Measurements from ENCODE around the gene ANTXR2. TPM values are rescaled to one million over a fixed set of nuclear protein-coding genes. Genes with fewer than 3 reads are reported as not detected.
A peak's percentile ranks its signal among the peaks of the same experiment; 100 is the strongest.

Gene ANTXR2
- total and polyA plus RNA-seq, 2 donors from 2014 or later = 10.6 to 33.1 TPM

DNA sequence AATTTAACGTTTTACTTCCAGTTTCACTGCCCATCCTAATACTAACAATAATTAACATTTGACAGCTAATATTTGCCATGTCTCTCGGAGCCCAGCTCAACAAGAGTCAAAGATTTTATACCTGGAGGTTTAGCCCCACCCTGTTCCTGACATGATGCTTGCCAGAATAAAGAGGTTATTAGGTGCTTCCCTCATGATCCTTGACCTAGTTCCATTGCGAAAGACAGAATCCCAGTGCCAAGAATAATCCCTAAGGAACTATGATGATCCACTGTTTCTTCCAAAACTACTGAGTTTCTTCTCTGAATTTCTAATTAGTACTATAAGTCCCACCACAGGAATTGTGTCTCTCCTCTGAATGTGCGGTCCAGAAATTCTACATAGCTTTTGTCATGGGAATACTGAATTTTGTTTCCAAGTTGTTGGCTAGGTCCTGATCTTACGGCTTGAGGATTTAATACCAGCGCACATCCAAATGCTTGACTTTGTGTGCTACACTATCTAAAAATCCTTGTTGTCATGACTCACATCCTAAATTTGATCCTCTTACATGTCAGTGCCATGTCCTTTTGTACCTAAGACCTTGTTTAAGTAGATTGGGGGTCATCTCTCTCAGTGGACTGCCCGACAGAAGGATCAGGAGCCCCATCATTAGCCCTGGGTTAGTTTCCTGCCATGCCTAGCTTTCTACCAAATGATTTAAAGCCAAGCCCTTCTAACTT lies 23.1 kb downstream of the ANTXR2 start:
- DNase-seq = no peak
- TF ChIP-seq, protein P1, sequence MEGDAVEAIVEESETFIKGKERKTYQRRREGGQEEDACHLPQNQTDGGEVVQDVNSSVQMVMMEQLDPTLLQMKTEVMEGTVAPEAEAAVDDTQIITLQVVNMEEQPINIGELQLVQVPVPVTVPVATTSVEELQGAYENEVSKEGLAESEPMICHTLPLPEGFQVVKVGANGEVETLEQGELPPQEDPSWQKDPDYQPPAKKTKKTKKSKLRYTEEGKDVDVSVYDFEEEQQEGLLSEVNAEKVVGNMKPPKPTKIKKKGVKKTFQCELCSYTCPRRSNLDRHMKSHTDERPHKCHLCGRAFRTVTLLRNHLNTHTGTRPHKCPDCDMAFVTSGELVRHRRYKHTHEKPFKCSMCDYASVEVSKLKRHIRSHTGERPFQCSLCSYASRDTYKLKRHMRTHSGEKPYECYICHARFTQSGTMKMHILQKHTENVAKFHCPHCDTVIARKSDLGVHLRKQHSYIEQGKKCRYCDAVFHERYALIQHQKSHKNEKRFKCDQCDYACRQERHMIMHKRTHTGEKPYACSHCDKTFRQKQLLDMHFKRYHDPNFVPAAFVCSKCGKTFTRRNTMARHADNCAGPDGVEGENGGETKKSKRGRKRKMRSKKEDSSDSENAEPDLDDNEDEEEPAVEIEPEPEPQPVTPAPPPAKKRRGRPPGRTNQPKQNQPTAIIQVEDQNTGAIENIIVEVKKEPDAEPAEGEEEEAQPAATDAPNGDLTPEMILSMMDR (IDR thresholded peaks at IDR 0.05; ENCODE audit: borderline replicate concordance, extremely low read depth, insufficient read depth) = no peak
- Histone ChIP-seq H3K9me3 (ENCODE audit: control insufficient read depth in 2 of 3, insufficient read depth in 1 of 3, low read length in 3 of 3) (no peaks in the 10 kb centered on the region), H3K27me3 (ENCODE audit: control insufficient read depth, insufficient read depth, low read length) (no peaks in the 10 kb centered on the region), H3K36me3 (ENCODE audit: control insufficient read depth in 2 of 3, insufficient read depth in 3 of 3, low read length in 3 of 3) (no peaks in the 10 kb centered on the region), H3K4me3 (ENCODE audit: low read length in 3 of 3) (no peak overlapping the region), H3K9ac (ENCODE audit: low read length in 3 of 3) (no peak overlapping the region), H3K4me1 (ENCODE audit: control insufficient read depth in 2 of 3, insufficient read depth in 2 of 3, low read depth in 1 of 3, low read length in 3 of 3) (no peaks in the 10 kb centered on the region), H3K27ac (ENCODE audit: low read depth in 2 of 2, low read length in 2 of 2) (no peak overlapping the region)
- no peak for FAIRE-seq
- intact Hi-C loops (cut with DNase I) = no loop called here

DNA sequence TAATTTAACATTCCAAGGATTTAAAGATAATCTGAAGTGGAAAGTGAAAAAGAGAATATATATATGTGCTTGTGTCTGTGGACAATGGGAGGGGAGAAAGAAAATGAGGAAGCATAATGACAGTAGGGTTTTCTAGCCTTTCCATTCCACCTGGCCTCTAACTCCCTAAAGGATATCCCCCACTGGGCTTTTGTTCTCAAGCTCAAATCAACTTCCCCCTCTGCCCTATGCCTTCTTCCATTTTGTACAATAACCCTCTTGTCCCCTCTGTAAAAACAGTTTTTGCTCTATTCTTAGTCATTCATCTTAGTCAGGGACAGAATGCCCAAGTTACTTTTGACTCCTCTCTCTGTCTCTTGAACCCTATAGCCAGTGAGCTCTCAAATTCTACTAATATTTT lies 23.6 kb downstream of the ANTXR2 start:
- no peak overlapping the region for H3K27ac ChIP-seq (ENCODE audit: low read depth in 2 of 2, low read length in 2 of 2)
- H3K27me3 ChIP-seq (ENCODE audit: control insufficient read depth, insufficient read depth, low read length) = no peaks in the 10 kb centered on the region
- intact Hi-C loops (cut with DNase I) = no loop called here
- H3K36me3 ChIP-seq (ENCODE audit: control insufficient read depth in 2 of 3, insufficient read depth in 3 of 3, low read length in 3 of 3) = no peaks in the 10 kb centered on the region
- FAIRE-seq (no peak), DNase-seq (no peak)
- H3K4me3 ChIP-seq (ENCODE audit: low read length in 3 of 3) = no peak overlapping the region
- H3K4me1 ChIP-seq (ENCODE audit: control insufficient read depth in 2 of 3, insufficient read depth in 2 of 3, low read depth in 1 of 3, low read length in 3 of 3) = no peaks in the 10 kb centered on the region
- H3K9ac ChIP-seq (ENCODE audit: low read length in 3 of 3) = no peak overlapping the region
- TF ChIP-seq, protein P1 (IDR thresholded peaks at IDR 0.05; ENCODE audit: borderline replicate concordance, extremely low read depth, insufficient read depth) = no peak
- no peaks in the 10 kb centered on the region for H3K9me3 ChIP-seq (ENCODE audit: control insufficient read depth in 2 of 3, insufficient read depth in 1 of 3, low read length in 3 of 3)

DNA sequence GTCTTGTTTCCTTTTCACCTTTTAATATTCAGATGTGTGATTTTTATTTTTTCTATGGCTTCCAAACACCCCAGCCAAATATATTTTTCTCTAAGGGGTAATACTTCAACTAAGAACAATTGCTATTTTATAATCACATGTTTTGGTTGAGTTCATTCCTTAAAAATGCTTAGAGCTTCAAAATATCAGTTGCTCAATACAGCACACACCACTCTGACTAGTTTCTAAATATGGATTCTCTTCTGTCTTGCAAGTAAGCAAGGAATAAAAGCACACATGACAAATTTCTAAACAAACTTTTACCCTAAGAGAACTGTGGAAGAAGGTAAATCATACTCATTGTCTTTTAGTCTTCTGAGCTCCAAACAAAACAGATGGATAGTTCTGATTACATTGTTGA lies 27.2 kb downstream of the ANTXR2 start:
- H3K4me1 ChIP-seq (ENCODE audit: control insufficient read depth in 2 of 3, insufficient read depth in 2 of 3, low read depth in 1 of 3, low read length in 3 of 3) = no peaks in the 10 kb centered on the region

More for the DNA sequence above, 27.2 kb downstream of the ANTXR2 start:
- Histone ChIP-seq H3K27me3 (ENCODE audit: control insufficient read depth, insufficient read depth, low read length) (no peaks in the 10 kb centered on the region), H3K9me3 (ENCODE audit: control insufficient read depth in 2 of 3, insufficient read depth in 1 of 3, low read length in 3 of 3) (no peaks in the 10 kb centered on the region), H3K4me3 (ENCODE audit: low read length in 3 of 3) (no peak overlapping the region), H3K36me3 (ENCODE audit: control insufficient read depth in 2 of 3, insufficient read depth in 3 of 3, low read length in 3 of 3) (no peaks in the 10 kb centered on the region), H3K9ac (ENCODE audit: low read length in 3 of 3) (no peak overlapping the region), H3K27ac (ENCODE audit: low read depth in 2 of 2, low read length in 2 of 2) (peak overlapping the region in 1 of 2 donors; percentile 21)
- TF ChIP-seq, protein P1 (IDR thresholded peaks at IDR 0.05; ENCODE audit: borderline replicate concordance, extremely low read depth, insufficient read depth) = no peak
- no peak for DNase-seq
- intact Hi-C loops (cut with DNase I) = no loop called here
- FAIRE-seq = no peak
